Posterior vena cava (tissue), 2 donors: ENCODE results near the gene TROAP. TPM values are rescaled to one million over a fixed set of nuclear protein-coding genes. Genes with fewer than 3 reads are reported as not detected.

Experiments
- DNase-seq: peaks from one replicate; pipeline ENCODE4 v3.0.0-alpha.2; 2020; ENCODE audit warnings: low spot score
- intact Hi-C, 2 donors: fragments of 100-400 bp; cut with DNase I; formaldehyde crosslinking; loops; one replicate each; pipeline versions ENCODE4 v1.14.1 to v1.14.2; 2022 to 2023
- total RNA-seq, 2 donors: library from RNA; stranded (reverse); fragmentation: NEBNext Ultra II Directional; extraction: Animal tissue kit (Norgen Biotek cat#: 25700); gene quantifications; one replicate each; pipeline ENCODE4 v1.2.1, GENCODE V29; 2021
- donor health status: DM: yes; HTN: yes; CAD: no.
- donor health status: DM: yes; HTN: yes; CAD: no.

Gene TROAP
- total RNA-seq, 2 donors from 2014 or later, result 0.10 to 0.60 TPM

DNA sequence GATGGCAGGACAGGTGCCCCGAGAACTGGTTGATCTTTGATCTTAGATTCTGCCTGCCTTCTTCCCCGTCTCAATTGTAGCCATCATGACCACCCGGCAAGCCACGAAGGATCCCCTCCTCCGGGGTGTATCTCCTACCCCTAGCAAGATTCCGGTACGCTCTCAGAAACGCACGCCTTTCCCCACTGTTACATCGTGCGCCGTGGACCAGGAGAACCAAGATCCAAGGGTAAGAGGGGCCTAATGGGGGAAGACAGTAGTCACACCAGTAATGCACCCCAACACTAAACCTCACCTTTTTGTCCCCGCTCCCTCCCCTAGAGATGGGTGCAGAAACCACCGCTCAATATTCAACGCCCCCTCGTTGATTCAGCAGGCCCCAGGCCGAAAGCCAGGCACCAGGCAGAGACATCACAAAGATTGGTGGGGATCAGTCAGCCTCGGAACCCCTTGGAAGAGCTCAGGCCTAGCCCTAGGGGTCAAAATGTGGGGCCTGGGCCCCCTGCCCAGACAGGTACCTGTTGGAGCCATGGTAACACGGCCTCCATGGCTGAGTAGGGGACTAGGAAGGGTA is 556 bp downstream of the TROAP start:
- intact Hi-C loops, result no loop called here
- peak; percentile 64 for DNase-seq

DNA sequence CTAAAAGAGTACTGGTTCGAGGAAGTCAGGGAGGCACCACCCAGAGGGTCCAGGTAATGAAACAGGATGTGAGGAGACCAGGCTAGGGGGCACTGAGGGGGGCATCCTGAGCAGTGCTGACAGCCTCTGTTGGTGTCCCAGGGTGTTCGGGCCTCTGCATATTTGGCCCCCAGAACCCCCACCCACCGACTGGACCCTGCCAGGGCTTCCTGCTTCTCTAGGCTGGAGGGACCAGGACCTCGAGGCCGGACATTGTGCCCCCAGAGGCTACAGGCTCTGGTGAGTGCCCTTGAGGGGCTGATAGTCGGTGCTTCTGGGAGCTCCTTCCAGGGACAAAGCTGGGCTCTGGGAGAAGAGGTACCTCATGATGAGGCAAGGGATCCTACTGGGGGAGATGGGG is 2.6 kb downstream of the TROAP start:
- intact Hi-C loops, result no loop called here
- DNase-seq, result no peak

DNA sequence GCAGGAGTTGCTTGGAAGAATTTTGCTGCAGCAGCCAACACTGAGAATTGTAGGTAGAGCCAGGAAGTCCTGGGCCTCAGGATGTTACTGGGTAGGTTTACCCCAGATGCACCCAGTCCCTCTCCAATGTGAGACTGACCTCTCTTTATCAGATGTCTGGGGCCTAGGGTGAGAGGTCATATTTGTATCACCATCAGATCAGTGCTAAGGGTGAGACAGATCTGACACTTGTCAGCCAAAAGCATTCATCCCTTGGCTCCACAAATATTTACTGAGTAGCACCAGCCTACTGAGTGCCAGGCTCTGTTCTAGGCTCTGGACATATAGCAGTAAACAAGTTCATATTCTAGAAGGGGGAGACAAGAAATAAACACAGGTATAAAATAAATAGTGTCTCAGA is 4.3 kb downstream of the TROAP start:
- DNase-seq, result no peak
- intact Hi-C loops, result no loop called here

DNA sequence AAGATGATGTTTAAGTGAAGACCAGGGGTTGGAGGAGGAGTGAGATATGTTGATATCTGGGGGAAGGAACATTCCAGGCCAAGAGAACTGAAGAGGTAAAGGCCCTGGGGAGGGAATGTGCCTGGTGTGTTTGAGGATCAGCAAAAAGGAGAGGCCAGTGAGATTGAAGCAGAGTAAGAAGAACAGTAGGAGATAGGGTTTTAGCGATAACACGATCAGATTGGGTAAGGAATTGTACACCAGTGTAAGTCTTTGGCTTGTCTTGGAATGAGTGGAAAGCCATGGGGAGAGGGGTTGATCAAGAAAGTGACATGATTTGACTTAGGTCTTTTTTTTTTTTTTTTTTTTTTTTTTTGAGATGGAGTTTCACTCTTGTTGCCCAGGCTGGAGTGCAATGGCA is 4.8 kb downstream of the TROAP start:
- no peak for DNase-seq
- intact Hi-C loops, result no loop called here

DNA sequence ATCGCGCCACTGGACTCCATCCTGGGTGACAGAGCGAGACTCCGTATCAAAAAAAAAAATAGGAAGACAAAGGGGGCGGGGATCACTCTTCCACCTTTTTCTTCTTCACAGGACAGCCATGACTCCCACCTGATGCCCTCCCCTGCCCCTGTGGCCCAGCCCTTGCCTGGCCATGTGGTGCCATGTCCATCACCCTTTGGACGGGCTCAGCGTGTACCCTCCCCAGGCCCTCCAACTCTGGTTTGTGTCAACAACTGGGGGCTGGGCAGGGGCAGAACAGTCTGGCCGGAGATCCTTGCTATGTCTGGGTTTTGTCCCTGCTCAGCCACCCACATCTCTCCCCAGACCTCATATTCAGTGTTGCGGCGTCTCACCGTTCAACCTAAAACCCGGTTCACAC is 5.8 kb downstream of the TROAP start:
- intact Hi-C loops, result no loop called here

DNA sequence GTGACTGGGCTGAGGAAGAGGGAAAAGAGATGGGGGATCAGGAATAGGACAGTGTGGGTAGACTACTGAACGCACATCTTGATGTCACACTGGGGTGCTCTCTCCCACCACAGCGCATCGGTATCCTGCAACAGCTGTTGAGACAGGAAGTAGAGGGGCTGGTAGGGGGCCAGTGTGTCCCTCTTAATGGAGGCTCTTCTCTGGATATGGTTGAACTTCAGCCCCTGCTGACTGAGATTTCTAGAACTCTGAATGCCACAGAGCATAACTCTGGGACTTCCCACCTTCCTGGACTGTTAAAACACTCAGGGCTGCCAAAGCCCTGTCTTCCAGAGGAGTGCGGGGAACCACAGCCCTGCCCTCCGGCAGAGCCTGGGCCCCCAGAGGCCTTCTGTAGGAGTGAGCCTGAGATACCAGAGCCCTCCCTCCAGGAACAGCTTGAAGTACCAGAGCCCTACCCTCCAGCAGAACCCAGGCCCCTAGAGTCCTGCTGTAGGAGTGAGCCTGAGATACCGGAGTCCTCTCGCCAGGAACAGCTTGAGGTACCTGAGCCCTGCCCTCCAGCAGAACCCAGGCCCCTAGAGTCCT is 7.1 kb downstream of the TROAP start:
- no peak for DNase-seq
- intact Hi-C loops, result loop anchor here in 1 of 2 donors (10.0 kb wide), 1 partner anchor 185 kb away; no protein-coding TSS in a partner anchor

More for the DNA sequence above, 5.8 kb downstream of the TROAP start:
- DNase-seq, result peak; percentile 32

DNA sequence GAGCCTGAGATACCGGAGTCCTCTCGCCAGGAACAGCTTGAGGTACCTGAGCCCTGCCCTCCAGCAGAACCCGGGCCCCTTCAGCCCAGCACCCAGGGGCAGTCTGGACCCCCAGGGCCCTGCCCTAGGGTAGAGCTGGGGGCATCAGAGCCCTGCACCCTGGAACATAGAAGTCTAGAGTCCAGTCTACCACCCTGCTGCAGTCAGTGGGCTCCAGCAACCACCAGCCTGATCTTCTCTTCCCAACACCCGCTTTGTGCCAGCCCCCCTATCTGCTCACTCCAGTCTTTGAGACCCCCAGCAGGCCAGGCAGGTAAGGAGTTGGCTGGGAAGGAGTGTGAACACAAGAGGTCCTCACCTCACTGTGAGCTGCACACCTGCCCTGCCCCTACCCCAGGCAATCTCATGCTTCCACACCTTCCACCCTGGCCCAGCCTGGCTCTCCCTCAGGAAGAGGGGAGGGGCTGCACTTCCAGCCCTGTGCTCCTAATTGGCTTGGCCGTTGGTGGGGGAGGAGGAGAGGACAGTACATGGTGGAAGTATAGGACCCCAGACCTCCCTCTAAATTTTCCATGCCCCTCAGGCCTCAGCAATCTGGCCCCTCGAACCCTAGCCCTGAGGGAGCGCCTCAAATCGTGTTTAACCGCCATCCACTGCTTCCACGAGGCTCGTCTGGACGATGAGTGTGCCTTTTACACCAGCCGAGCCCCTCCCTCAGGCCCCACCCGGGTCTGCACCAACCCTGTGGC is 7.8 kb downstream of the TROAP start:
- intact Hi-C loops, result loop anchor here in 1 of 2 donors (10.0 kb wide), 1 partner anchor 184 kb away; no protein-coding TSS in a partner anchor
- peak; percentile 74 for DNase-seq

DNA sequence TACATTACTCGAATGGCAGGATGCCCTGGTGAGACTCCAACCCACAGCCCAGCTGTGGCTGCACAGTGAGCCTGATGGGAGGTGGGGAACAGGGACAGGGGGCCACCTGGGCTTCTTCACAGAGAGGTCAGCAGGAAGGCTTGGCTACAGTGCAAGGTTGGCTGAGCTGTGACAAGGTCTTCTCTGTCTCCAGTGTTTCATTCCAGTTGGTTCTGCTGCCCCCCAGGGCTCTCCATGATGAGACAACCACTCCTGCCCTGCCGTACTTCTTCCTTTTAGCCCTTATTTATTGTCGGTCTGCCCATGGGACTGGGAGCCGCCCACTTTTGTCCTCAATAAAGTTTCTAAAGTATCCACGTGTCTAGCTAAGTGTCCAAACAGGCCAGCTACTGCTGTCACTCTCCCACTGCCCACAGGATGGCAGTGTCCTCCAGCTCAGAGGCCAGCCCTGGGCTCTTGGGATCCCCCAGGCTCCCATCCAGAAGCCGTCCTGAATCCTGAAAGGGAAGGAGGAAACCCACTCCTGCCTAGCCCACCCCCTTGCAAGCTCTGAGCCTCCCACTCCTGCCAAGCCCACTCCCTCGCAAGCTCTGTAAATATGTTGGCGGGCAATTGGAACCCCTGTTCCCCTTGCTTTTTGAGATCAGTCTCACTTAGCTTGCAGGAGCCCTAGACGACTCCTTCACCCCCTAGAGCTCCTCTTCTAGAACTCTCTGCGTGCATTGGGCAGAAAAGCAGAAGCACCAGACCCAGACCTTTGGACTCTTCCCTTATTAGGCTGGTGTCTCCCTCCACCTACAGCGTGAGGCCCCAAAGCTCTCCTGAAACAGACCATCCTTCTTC is 8.5 kb downstream of the TROAP start:
- intact Hi-C loops, result loop anchor here in 1 of 2 donors (10.0 kb wide), 1 partner anchor 183 kb away; no protein-coding TSS in a partner anchor
- peak; percentile 87 for DNase-seq

DNA sequence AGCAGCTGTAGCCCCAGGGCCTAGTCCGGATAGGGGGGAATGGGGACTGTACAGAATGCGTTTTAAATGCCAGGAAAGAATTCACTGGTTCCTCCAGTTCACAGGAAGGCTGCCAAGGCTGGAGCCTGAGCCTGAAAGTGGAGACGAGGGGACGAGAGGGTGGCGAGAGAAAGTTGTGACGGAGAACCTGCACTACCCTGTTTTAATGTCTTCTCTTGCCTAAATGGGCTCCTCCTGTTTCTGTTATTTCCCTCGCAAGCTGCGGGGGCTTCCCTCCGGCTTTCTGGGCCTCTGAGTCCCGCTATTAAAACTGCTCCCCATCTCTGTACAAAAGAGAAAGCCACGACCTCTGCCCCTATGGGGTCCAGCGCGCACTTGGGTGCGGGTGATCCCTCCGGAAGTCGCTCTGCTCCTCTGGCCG is 9.4 kb downstream of the TROAP start:
- intact Hi-C loops, result loop anchor here in 1 of 2 donors (10.0 kb wide), 1 partner anchor 182 kb away; no protein-coding TSS in a partner anchor
- DNase-seq, result peak; percentile 61

DNA sequence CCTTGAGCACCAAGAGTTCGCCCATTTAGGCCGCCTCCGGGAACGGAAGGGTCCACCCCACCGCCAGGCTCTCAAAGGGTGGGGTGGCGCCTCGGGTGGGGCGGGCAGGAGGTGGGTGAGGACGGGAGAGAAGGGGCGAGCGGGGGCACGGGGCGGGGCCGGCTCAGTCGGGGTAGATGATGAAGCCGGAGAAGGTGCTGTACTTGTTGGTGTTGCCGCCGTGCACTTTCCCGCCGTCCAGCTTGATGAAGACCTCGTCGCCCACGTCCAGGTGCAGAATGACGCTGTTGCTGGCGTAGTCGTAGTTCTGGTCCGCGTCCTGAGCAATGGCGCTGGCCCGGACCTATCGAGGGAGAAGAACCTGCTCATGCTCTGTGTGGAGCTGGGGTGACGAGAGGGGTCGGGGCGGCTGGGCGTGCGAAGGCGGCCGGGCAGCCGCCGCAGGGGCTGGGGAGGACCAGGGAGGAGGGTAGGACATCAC is 9.9 kb downstream of the TROAP start:
- intact Hi-C loops, result loop anchor here in 1 of 2 donors (10.0 kb wide), 1 partner anchor 182 kb away; no protein-coding TSS in a partner anchor
- DNase-seq, result peak; percentile 82

DNA sequence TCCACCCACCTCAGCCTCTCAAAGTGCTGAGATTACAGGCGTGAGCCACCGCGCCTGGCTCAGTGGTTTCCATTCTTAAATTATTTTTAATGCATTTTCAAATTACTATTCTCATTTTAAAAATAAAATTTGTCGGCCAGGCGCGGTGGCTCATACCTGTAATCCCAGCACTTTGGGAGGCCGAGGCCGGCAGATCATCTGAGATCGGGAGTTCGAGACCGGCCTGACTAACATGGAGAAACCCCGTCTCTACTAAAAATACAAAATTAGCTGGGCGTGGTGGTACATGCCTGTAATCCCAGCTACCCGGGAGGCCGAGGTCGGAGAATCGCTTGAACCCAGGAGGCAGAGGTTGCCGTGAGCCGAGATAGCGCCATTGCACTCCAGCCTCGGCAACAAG is 10.7 kb downstream of the TROAP start:
- intact Hi-C loops, result loop anchor here in 1 of 2 donors (10.0 kb wide), 1 partner anchor 181 kb away; no protein-coding TSS in a partner anchor
- peak; percentile 36 for DNase-seq

DNA sequence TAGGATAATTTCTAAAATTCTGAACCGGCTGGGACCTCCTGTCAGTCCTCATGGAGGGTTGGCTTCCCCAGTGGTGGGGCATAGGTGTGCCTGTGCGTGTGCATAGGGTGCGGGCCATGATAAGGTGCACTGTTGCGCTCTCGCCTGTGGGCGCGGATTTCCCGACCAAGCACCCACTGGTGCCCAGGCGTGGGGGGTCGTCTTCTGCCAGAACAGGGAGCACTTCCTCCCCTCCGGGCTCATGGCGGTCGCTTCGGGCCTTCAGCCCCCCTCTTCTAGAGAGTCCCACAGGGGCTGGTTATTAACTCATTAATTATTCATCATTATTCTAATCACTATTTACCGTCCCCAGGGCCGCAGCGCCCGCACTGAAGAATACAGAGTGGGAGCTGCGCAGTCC is 11.2 kb downstream of the TROAP start:
- DNase-seq, result peak; percentile 58
- intact Hi-C loops, result loop anchor here in 1 of 2 donors (10.0 kb wide), 1 partner anchor 181 kb away; no protein-coding TSS in a partner anchor

DNA sequence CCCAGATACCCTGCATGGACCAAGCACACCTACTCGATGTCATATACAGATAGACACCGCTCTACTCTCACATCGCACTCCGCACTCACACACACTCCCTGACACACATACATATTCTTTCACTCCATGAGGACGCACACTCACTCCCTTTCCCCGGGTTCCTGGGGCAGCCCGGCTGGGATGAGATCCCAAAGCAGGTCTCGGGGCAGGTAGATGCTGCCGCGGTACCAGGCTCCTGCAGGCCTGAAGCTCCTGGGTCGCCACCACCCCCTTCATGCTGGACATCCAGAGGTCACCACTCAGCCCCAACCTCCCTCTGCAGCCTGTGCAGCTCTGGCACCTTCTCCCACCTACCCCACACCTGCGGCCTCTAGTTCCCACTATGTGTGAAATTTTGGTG is 11.6 kb downstream of the TROAP start:
- intact Hi-C loops, result loop anchor here (1.0 to 10.0 kb wide), 3 partner anchors 21 to 180 kb away; partner anchors contain the start of gene PRPH (in 1 of the 2)
- DNase-seq, result no peak

DNA sequence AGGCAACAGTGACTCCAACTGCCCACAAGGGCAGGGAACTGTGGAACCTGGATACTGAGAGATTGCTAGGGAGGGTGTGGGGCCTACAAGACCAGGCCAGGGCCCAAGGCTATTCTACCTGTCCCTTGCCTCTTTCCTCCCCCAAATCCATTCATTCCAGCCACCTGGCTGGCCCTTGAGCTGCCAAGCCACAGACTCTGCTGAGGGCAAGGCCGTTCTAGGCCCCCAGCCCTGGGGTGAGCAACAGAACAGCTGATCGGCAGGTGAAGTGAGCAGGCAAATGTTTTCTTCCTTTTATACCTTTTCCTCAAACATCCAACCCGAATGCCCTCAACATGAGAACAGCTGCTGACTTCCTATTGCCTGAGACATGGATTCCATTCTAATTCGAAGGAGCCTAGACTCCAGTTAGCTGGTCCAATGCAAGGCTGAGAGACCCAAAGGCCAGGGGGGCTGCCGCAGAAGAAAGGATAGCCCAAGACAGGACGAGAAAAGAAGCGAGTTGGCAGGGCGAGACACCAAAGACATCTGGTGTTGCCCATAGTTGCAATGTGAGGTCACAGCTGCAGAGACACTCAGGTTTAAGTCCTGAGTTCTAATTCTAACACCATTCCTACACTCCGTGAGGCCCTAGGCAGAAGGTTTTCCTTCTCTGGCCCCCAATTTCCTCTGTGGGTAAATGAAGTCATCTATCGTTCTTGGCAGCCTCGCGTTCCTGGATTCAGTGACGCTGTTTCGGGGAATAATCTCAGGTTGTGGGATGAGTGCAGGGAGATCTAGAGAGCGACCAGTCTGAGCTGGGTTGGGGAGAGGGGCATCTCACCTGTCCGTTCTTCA is 12.3 kb downstream of the TROAP start:
- intact Hi-C loops, result loop anchor here (1.0 to 10.0 kb wide), 3 partner anchors 20 to 179 kb away; partner anchors contain the start of gene PRPH (in 1 of the 2)
- peak; percentile 48 for DNase-seq

DNA sequence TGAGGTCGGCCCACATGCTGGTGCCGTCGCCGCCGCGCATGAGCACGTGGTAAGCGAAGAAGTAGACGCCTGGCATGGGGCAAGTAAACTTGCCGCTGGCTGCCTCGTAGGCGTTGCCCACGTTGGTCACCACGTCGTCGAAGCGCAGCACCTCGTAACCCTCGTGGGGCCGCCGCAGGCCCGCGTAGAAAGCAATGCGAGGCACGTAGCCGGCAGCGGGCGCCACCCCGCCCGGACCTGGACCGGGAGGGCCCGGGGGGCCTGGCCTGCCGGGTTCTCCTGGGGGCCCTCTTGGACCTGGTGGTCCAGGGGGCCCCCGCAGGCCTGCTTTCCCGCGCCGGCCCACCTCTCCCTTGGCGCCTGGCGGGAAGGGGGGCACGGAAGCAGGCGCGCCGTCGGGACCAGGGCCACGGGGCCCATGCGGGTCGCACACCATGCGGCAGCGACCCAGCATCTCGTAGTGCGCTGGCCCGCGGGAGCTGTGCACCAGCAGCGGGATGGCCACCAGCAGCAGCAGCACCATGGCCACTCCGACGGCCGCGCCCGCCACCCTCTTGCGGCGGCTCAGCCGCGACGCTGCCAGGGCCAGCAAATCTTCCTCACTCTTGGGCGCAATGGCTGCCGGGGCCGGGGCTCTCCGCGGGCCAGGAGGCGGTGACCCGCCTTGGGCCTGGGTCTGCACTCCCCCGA is 13.0 kb downstream of the TROAP start:
- DNase-seq, result peak; percentile 73
- intact Hi-C loops, result loop anchor here (1.0 to 10.0 kb wide), 3 partner anchors 19 to 179 kb away; partner anchors contain the start of gene PRPH (in 1 of the 2)

DNA sequence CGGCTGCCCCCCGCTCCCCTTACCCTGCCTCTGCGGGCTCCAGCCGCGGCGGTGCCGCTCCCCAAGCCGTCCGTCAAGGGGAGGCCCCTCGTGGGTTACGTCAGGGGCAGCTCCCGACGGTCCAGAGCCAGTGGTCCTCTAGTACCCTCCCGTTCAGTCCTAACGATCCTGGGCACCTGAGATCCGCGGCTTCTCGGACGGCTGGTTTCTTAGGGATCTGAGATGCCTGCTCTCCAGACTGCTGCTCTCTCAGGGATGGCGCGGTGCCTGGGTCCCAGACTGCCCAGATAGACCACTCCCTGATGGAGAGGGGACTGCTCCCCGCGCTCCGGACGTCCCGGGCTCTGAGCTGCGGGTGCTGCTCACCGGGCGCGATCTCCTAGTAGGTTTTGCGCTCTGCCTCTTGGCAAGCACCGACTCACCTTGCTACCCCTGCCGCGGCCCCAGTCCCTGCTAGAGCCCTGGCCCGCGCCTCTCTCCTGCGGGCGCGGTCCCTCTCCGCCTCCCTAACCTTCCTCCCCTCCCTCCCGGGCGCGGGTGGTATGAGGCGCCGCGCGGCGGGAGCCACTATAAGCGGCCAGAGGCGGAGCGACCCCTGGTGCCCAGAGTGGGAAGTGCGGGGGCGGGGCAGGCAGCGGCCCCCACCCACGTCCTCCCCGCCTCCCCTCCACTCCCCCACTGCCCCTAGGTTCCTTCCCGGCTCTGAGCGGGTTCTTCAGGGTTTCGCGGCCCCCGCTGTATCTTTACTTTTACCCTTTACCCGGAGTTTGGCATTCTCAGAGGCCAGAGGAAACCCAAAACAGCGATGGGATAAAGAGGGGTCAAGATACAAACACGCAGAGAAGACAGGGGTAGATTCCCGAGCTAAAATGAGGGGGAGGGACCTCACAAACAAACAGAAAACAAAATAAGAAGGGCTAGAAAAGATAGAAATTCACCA is 13.9 kb downstream of the TROAP start, which contains the start of gene C1QL4:
Gene C1QL4 (minus strand): TSS at position 544 of the 940 bp plus-strand sequence. CDS start 711 bp downstream, outside the sequence.
- intact Hi-C loops, result loop anchor here in 1 of 2 donors (5.0 to 10.0 kb wide), 2 partner anchors 40 to 178 kb away; partner anchors contain the start of gene PRPH
- peak; percentile 95 for DNase-seq
